ENCODE results near the gene CCDC91. TPM values are rescaled to one million over a fixed set of nuclear protein-coding genes. Genes with fewer than 3 reads are reported as not detected.

CCDC91 gene
- total RNA-seq, 1 experiment from 2014 or later, result 35.9 TPM

GRCh38 chr12:28536088-28536487 lies 345.8 kb downstream of the CCDC91 start:
- H3K36me3 Mint-ChIP-seq (ENCODE audit: insufficient read depth, unreplicated experiment), result no peaks in the 10 kb centered on the region
- ChIA-PET CTCF (interaction anchor here (0.6 to 0.7 kb wide), 3 partner anchors 73 to 427 kb away, joined by 3 read pairs; no protein-coding TSS in a partner anchor), POLR2A (interaction anchor here (0.6 to 0.7 kb wide), 4 partner anchors 39 to 1053 kb away, joined by 3 to 6 read pairs (median 4); no protein-coding TSS in a partner anchor)
- H3K27ac Mint-ChIP-seq (ENCODE audit: low read depth, unreplicated experiment), result peak overlapping the region; percentile 16
- DNase-seq (ENCODE audit: unreplicated experiment), result peak; percentile 66
- BruUV-seq (replicated peaks), result no TSS peak
- peaks cover 7% of the 10 kb centered on the region for H3K4me1 Mint-ChIP-seq (ENCODE audit: insufficient read depth, unreplicated experiment)
- intact Hi-C loops (cut with micrococcal nuclease), result loop anchor here (5.0 to 10.0 kb wide), 2 partner anchors 344 to 361 kb away; partner anchors contain the start of gene CCDC91
- no peaks in the 10 kb centered on the region for H3K27me3 Mint-ChIP-seq (ENCODE audit: insufficient read depth, unreplicated experiment)
- H3K9me3 Mint-ChIP-seq (ENCODE audit: unreplicated experiment), result no peaks in the 10 kb centered on the region
- TF ChIP-seq CTCF (IDR thresholded peaks at IDR 0.05; ENCODE audit: unreplicated experiment), result no peak
- H3K4me3 Mint-ChIP-seq (ENCODE audit: unreplicated experiment), result no peak overlapping the region

DNA sequence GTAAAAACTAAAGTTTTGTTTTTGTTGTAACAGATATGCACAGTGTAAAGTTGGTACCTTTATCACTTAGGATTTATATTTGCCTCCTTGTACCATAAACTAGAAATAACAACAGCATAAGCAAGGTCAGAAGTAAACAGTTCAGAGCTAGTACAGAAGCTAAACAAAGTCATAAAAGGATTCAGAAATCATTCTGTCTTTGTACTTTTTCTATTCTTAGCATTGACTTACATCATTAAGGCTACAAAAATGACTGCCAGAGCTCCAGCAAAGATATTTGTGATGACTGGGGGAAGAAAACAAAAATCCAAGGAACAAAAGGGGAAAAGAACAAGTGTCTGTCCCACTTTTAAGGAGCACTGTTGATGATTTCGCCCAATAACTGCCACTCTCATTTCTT lies 347.2 kb downstream of the CCDC91 start:
- Mint-ChIP-seq H3K36me3 (ENCODE audit: insufficient read depth, unreplicated experiment) (no peaks in the 10 kb centered on the region), H3K4me3 (ENCODE audit: unreplicated experiment) (no peak overlapping the region), H3K27ac (ENCODE audit: low read depth, unreplicated experiment) (no peak overlapping the region), H3K27me3 (ENCODE audit: insufficient read depth, unreplicated experiment) (no peaks in the 10 kb centered on the region), H3K9me3 (ENCODE audit: unreplicated experiment) (no peaks in the 10 kb centered on the region), H3K4me1 (ENCODE audit: insufficient read depth, unreplicated experiment) (peaks cover 7% of the 10 kb centered on the region)
- DNase-seq (ENCODE audit: unreplicated experiment), result no peak
- no TSS peak for BruUV-seq (replicated peaks)
- CTCF ChIA-PET, result interaction anchor here (0.8 kb wide), 1 partner anchor 426 kb away, joined by 3 read pairs; no protein-coding TSS in a partner anchor
- no peak for TF ChIP-seq CTCF (IDR thresholded peaks at IDR 0.05; ENCODE audit: unreplicated experiment)
- intact Hi-C loops (cut with micrococcal nuclease), result loop anchor here (5.0 to 10.0 kb wide), 2 partner anchors 345 to 363 kb away; partner anchors contain the start of gene CCDC91
- POLR2A ChIA-PET, result interaction anchor here (0.7 kb wide), 1 partner anchor 41 kb away, joined by 3 read pairs; no protein-coding TSS in a partner anchor

DNA sequence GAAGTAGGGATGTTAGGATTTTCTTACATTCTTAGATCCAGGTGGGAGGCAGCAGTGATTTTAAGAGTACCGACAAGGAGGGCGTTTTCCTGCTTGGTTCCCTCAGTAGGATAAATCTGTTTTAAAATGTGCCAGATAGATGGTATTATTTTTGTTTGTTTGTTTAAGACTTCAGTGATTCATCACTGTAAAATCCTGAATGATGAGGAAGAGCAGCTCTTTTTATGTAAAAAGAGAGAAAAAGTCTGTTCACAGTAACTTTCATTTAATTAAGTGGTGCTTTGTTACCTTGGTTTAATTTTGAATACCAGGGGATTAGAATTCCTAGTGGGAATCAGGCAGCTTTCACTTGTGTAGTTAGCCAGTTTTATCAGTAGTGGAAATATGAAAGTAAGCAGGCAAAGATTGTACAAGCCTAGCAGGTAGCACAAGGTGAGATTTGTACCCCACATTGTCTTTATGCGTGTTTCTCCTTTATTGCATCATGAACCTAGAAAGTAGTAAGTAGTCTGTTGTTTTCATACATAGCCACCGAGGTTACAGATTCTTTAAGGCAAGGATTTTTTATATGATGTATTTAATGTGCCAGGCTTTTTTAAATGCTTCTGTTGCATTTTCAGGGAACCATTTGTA lies 349.6 kb downstream of the CCDC91 start:
- H3K9me3 Mint-ChIP-seq (ENCODE audit: unreplicated experiment), result peaks cover 8% of the 10 kb centered on the region
- no peak overlapping the region for H3K4me3 Mint-ChIP-seq (ENCODE audit: unreplicated experiment)
- intact Hi-C loops (cut with micrococcal nuclease), result loop anchor here (5.0 to 10.0 kb wide), 2 partner anchors 348 to 365 kb away; partner anchors contain the start of gene CCDC91
- H3K27ac Mint-ChIP-seq (ENCODE audit: low read depth, unreplicated experiment), result no peak overlapping the region
- CTCF ChIA-PET, result no interaction called here
- TF ChIP-seq CTCF (IDR thresholded peaks at IDR 0.05; ENCODE audit: unreplicated experiment), result no peak
- peaks cover 7% of the 10 kb centered on the region for H3K4me1 Mint-ChIP-seq (ENCODE audit: insufficient read depth, unreplicated experiment)
- DNase-seq (ENCODE audit: unreplicated experiment), result no peak
- POLR2A ChIA-PET, result interaction anchor here (0.6 kb wide), 1 partner anchor 463 kb away, joined by 3 read pairs; no protein-coding TSS in a partner anchor
- no peaks in the 10 kb centered on the region for H3K27me3 Mint-ChIP-seq (ENCODE audit: insufficient read depth, unreplicated experiment)
- H3K36me3 Mint-ChIP-seq (ENCODE audit: insufficient read depth, unreplicated experiment), result no peaks in the 10 kb centered on the region
- no TSS peak for BruUV-seq (replicated peaks)

DNA sequence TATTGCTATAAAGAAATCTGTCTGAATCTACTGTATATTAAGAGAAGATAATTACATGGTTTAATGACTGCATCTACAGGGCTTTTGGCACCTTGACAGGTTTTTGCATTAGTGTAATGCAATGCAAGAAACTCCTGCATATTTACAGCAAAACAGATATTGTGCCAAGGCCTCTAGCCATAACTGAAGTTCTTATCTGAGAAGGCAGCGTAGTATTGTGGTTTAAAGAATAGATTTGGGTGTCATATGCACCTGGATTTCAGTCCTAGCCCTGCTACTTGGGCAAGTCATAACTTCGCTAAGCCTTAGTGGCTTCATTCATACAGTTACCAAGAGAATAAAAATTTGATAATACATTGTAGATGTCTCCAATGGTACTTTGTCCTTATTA lies 350.1 kb downstream of the CCDC91 start:
- H3K4me1 Mint-ChIP-seq (ENCODE audit: insufficient read depth, unreplicated experiment), result peaks cover 3% of the 10 kb centered on the region
- no peak overlapping the region for H3K4me3 Mint-ChIP-seq (ENCODE audit: unreplicated experiment)
- intact Hi-C loops (cut with micrococcal nuclease), result no loop called here
- H3K27ac Mint-ChIP-seq (ENCODE audit: low read depth, unreplicated experiment), result no peak overlapping the region
- CTCF ChIA-PET, result no interaction called here
- no peak for TF ChIP-seq CTCF (IDR thresholded peaks at IDR 0.05; ENCODE audit: unreplicated experiment)
- peaks cover 8% of the 10 kb centered on the region for H3K9me3 Mint-ChIP-seq (ENCODE audit: unreplicated experiment)
- BruUV-seq (replicated peaks), result no TSS peak
- DNase-seq (ENCODE audit: unreplicated experiment), result no peak
- POLR2A ChIA-PET, result no interaction called here
- no peaks in the 10 kb centered on the region for H3K36me3 Mint-ChIP-seq (ENCODE audit: insufficient read depth, unreplicated experiment)
- H3K27me3 Mint-ChIP-seq (ENCODE audit: insufficient read depth, unreplicated experiment), result no peaks in the 10 kb centered on the region

Data from MCF 10A (cell line).